Loucy (cell line): ENCODE data around the gene ATP13A3.
A peak's percentile ranks its signal among the peaks of the same experiment; 100 is the strongest.
"Not testable (repeated sequence)": the region's sequence is repeated elsewhere in the genome, so short reads cannot be mapped to it uniquely, and the experiment has no call there.

Experiments
- H2AFZ ChIP-seq: fragments of 200-600 bp; sonication (generic); 2 replicates; pipeline ENCODE4 v1.6.0; 2016; ENCODE audit warnings: antibody characterized with exemption, mild to moderate bottlenecking, low read length, moderate library complexity
- H3F3A ChIP-seq: fragments of 200-600 bp; 2 replicates; pipeline ENCODE4 v1.6.0; 2016; ENCODE audit warnings: antibody characterized with exemption, low read depth, mild to moderate bottlenecking
- H3K27me3 ChIP-seq: fragments of 200-600 bp; sonication (generic); 2 replicates; pipeline ENCODE4 v1.6.1; 2014; ENCODE audit warnings: low read length, mild to moderate bottlenecking; ENCODE audit not compliant: insufficient read depth, poor library complexity, severe bottlenecking
- H3K36me3 ChIP-seq: fragments of 200-600 bp; sonication (generic); 2 replicates; pipeline ENCODE4 v1.6.1; 2016; ENCODE audit warnings: low read length; ENCODE audit not compliant: insufficient read depth
- H3K4me1 ChIP-seq: fragments of 200-600 bp; sonication (generic); 2 replicates; pipeline ENCODE4 v1.5.1; 2014; ENCODE audit warnings: low read length, mild to moderate bottlenecking; ENCODE audit not compliant: insufficient read depth, poor library complexity, severe bottlenecking
- H3K4me2 ChIP-seq: fragments of 200-600 bp; sonication (generic); 2 replicates; pipeline ENCODE4 v1.6.0; 2014; ENCODE audit warnings: antibody characterized with exemption, low read length, low read depth, mild to moderate bottlenecking; ENCODE audit not compliant: poor library complexity, severe bottlenecking
- H3K4me3 ChIP-seq: fragments of 200-600 bp; sonication (generic); 2 replicates; pipeline ENCODE4 v1.5.1; 2014; ENCODE audit warnings: low read length, mild to moderate bottlenecking, mixed read lengths; ENCODE audit not compliant: poor library complexity, severe bottlenecking
- H3K79me2 ChIP-seq: fragments of 200-600 bp; sonication (generic); 2 replicates; pipeline ENCODE4 v1.6.1; 2014; ENCODE audit warnings: low read length; ENCODE audit not compliant: insufficient read depth
- H3K9ac ChIP-seq: fragments of 200-600 bp; sonication (generic); 2 replicates; pipeline ENCODE4 v1.6.0; 2014; ENCODE audit warnings: mild to moderate bottlenecking, low read depth, low read length, moderate library complexity; ENCODE audit not compliant: poor library complexity, severe bottlenecking
- H3K9me2 ChIP-seq: fragments of 200-600 bp; sonication (generic); replicated peaks from 2 replicates; pipeline ENCODE4 v1.6.1; 2016; ENCODE audit warnings: low read depth, low read length, mixed read lengths
- H3K9me3 ChIP-seq: fragments of 200-600 bp; sonication (generic); 2 replicates; pipeline ENCODE4 v1.6.1; 2014; ENCODE audit warnings: mild to moderate bottlenecking, antibody characterized with exemption, low read length, low read depth; ENCODE audit not compliant: insufficient read depth
- H4K20me1 ChIP-seq: fragments of 200-600 bp; sonication (generic); 2 replicates; pipeline ENCODE4 v1.6.0; 2014; ENCODE audit warnings: antibody characterized with exemption, low read length, mild to moderate bottlenecking; ENCODE audit not compliant: insufficient read depth, poor library complexity, severe bottlenecking
- CTCF ChIP-seq: fragments of 200-600 bp; sonication (generic); conservative IDR thresholded peaks from 2 replicates; pipeline ENCODE4 v1.5.1; 2014; ENCODE audit warnings: mild to moderate bottlenecking, antibody characterized with exemption, low read length
- EZH2phosphoT487 ChIP-seq: fragments of 200-600 bp; IDR thresholded peaks from 2 replicates; pipeline ENCODE4 v1.6.1; 2018; ENCODE audit warnings: antibody characterized with exemption, mild to moderate bottlenecking, moderate library complexity, borderline replicate concordance

The ATP13A3 gene

GRCh38 chr3:194496217-194496919 lies 9.6 kb upstream of the ATP13A3 start:
- Histone ChIP-seq H3K9me2 (no peaks in the 10 kb centered on the region), H3K27me3 (no peaks in the 10 kb centered on the region), H3K36me3 (peaks cover 6% of the 10 kb centered on the region; the same call in 1 of the 2 replicates), H3K4me2 (peak overlapping the region; percentile 40), H3K9me3 (no peaks in the 10 kb centered on the region), H2AFZ (no peak overlapping the region), H3K9ac (peak overlapping the region; percentile 4), H3K79me2 (no peaks in the 10 kb centered on the region), H3K4me1 (peaks cover 19% of the 10 kb centered on the region), H3K4me3 (peak overlapping the region; percentile 1), H4K20me1 (no peaks in the 10 kb centered on the region), H3F3A (no peaks in the 10 kb centered on the region)
- TF ChIP-seq CTCF (no peak), EZH2phosphoT487 (no peak)

- Histone ChIP-seq H3K9ac (no peak overlapping the region), H4K20me1 (no peaks in the 10 kb centered on the region), H3K27me3 (no peaks in the 10 kb centered on the region), H3K4me3 (no peak overlapping the region), H2AFZ (no peak overlapping the region), H3K79me2 (no peaks in the 10 kb centered on the region), H3K9me2 (no peaks in the 10 kb centered on the region), H3K4me1 (peaks cover 23% of the 10 kb centered on the region), H3K4me2 (no peak overlapping the region), H3K36me3 (peaks cover 6% of the 10 kb centered on the region; the same call in 1 of the 2 replicates), H3K9me3 (no peaks in the 10 kb centered on the region), H3F3A (no peaks in the 10 kb centered on the region)
- TF ChIP-seq CTCF: no peak
- no peak for TF ChIP-seq EZH2phosphoT487
These were observed 8.2 kb upstream of the ATP13A3 start for GRCh38 chr3:194494951-194495374.

DNA sequence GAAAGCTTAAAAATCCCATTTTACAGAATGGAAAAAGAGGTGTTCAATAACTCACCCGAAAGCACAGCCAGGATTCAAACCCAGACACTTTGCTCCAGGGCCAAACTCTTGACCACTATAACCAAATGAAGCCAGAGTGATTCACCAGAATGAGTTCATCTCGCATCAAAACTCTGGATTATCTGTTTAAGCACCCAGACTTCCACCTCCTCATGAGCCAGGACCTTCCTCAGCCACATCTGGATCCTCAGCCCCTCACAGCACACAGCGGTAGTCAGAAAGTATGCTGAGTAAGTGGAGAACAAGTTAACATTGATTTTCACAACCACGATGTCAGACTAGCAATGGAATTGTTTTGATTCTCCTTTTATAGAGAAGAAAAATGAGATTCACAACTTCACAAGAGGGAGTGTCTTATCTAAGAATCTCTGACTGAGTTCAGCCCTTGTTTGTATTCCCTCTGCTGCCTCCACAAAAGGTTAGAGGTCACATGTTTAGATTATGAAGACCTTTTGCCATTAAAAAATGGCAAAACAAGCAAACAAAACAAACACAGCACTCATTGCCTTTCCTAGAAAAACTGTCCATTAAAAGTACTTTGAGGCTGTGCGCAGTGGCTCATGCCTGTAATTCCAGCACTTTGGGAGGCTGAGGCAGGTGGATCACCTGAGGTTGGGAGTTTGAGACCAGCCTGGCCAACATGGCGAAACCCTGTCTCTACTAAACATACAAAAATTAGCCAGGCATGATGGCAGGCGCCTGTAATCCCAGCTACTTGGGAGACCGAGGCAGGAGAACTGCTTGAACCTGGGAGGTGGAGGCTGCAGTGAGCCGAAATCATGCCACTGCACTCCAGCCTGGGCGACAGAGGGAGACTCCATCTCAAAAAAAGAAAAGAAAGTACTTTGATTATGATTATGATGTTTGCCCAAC lies 7.5 kb upstream of the ATP13A3 start:
- H3K36me3 ChIP-seq, H3K9ac ChIP-seq, H3K79me2 ChIP-seq, H3F3A ChIP-seq, H3K9me3 ChIP-seq, H3K9me2 ChIP-seq, H3K27me3 ChIP-seq, H3K4me2 ChIP-seq, H4K20me1 ChIP-seq, H2AFZ ChIP-seq, H3K4me3 ChIP-seq: not testable (repeated sequence)
- peaks cover 29% of the 10 kb centered on the region for H3K4me1 ChIP-seq
